T-helper 2 cell (primary cell): Measurements from ENCODE around the gene LRRC4C.
"Not testable (repeated sequence)": the region's sequence is repeated elsewhere in the genome, so short reads cannot be mapped to it uniquely, and the experiment has no call there.

ENCODE experiments used
- DNase-seq, 5 experiments: peaks; one replicate each; pipeline versions ENCODE4 v3.0.0 to v3.0.0-alpha.2; 2012 to 2022

The LRRC4C gene

GRCh38 chr11:41003339-41004282 is 455.8 kb downstream of the LRRC4C start:
- no peak for DNase-seq

DNA sequence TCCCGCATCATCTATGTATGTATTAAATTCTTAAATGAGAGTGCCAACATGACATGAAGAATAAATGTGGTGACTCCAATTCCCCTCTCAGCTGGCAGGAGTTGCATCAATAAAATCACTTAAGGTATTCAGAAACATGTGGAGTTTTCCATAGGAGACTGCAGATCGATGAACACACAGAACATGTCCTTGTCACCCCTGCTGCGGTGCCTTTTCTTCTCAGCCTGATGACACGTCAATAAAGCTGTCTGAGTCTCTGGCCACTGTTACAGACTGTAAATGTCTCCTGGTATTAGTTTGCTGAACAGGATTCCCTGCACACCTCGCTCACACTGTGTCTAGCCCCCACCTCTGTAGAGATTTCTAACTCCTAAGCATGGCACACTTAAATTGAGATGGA is 460.5 kb downstream of the LRRC4C start:
- no peak for DNase-seq

GRCh38 chr11:40987776-40988435 is 471.5 kb downstream of the LRRC4C start:
- DNase-seq = no peak

DNA sequence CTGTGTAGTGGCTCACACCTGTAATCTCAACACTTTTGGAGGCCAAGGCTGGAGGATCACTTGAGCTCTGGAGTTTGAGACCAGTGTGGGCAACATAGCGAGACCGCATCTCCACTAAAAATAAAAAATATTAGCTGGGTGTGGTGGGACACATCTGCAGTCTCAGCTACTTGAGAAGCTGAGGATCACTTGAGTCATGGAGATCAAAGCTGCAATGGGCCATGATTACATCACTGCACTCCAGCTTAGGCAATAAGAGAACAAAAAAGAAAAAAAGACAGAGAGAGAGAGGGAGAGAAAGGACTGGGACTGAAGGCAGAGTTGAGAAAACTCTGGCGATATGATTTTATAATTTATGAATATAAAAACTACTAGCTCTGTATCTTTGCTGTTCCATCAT is 473.1 kb downstream of the LRRC4C start:
- no peak for DNase-seq

- no peak for DNase-seq
These were observed 484.4 kb downstream of the LRRC4C start for GRCh38 chr11:40975076-40975475.

DNA sequence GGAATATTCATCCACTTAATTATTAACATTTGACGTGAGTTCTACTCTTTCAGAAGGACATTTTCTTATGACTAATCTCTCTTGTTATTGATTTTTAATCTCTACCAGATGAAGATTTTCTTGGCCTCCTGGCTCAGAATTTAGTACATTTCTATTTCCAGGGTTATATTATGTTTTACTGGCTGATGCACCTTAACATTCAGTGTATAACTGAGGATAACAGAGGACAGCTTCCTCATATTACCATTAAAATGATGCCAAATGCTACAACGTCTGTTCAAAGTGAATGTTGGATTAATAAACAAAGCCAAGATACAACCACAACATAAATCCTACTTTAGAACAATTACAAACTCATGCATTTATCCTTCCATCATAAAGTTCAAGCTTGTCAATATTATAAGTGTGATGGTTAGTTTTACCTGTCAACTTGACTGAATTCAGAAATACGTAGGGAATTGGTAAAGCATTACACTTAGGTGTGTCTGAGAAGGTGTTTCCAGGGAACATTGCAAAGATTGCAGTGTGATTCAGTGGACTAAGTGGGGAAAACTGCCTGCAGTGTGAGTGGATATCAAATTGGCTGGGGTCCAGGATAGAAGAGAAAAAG is 485.2 kb downstream of the LRRC4C start:
- DNase-seq = no peak

GRCh38 chr11:40958707-40959106 is 500.7 kb downstream of the LRRC4C start:
- no peak for DNase-seq

GRCh38 chr11:40952479-40952878 is 507.0 kb downstream of the LRRC4C start:
- no peak for DNase-seq

GRCh38 chr11:40938002-40938401 is 521.5 kb downstream of the LRRC4C start:
- no peak for DNase-seq

DNA sequence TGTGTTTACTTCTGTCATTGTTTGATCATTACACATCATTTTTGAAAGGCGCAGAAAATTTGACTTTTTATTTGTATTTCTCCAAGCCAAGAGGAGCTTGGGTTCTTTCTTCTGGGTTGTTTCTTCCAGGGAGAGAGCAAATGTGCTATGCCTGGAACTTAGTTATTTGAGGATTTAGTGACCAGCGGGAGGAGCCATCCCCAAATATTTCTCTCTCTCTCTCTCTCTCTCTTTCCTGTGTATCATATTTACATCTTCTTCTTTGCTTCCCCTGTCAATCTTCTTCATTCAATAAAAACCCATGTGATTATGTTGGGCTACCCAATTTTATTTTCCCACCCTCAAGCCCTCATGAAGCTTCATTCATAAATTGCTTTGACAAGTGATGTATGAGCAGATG is 534.5 kb downstream of the LRRC4C start:
- DNase-seq = no peak

- no peak for DNase-seq
These were observed 538.2 kb downstream of the LRRC4C start for GRCh38 chr11:40921246-40921645.

- DNase-seq = not testable (repeated sequence)
These were observed 548.7 kb downstream of the LRRC4C start for GRCh38 chr11:40910774-40911173.

GRCh38 chr11:40894501-40894900 is 565.0 kb downstream of the LRRC4C start:
- DNase-seq = no peak

- no peak for DNase-seq
These were observed 574.0 kb downstream of the LRRC4C start for GRCh38 chr11:40885250-40885954.

DNA sequence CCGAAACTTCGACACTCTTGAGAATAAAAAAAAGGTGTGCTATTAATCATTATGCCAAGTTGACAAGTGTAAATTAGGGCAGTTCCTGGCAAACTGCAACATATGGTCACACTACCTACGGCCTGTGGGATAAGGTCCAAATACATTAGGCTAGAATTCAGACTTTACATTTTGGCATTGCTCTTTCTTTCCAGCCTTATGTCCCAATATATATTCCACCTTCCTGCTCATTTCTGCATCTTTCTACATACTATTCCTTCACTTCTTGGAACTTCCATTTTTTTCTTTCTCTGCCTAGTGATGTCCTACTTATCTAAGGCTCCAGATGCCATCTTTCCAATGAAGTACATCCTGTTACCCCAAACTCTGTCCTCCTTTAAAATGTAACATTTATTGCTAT is 577.2 kb downstream of the LRRC4C start:
- no peak for DNase-seq

- no peak for DNase-seq
These were observed 579.5 kb downstream of the LRRC4C start for GRCh38 chr11:40879911-40880310.

GRCh38 chr11:40877981-40878380 is 581.5 kb downstream of the LRRC4C start:
- no peak for DNase-seq

GRCh38 chr11:40877256-40877655 is 582.2 kb downstream of the LRRC4C start:
- no peak for DNase-seq

DNA sequence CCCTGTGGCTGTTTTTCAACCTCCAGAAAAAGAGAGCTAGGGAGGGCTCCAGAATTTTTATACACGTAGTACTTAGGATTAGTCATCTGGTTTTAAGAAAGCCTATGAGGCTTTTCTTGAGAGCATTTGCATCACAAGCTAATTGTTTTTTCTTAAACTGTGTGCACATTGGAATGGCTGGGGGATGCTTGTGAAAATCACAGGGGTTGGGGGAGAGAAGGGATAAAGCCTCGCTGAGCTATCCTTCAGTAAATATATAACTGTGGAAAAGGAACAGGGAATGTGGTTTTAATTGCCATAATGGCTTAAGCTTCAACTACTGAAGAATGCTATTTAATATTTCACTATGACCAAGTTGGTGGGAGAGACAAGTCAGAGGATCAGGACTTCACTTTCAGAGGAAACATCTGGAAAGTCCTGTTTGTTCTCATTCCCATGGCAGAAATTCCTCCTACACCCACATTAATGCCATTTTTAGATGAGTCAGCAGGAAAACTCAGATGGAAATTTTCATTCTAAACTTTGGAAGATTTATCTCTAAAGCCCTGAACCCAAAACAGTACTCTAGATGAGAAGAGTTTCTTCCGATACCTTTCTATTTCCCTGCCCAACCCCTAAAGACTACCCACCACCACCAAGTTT is 591.3 kb downstream of the LRRC4C start:
- DNase-seq = no peak

DNA sequence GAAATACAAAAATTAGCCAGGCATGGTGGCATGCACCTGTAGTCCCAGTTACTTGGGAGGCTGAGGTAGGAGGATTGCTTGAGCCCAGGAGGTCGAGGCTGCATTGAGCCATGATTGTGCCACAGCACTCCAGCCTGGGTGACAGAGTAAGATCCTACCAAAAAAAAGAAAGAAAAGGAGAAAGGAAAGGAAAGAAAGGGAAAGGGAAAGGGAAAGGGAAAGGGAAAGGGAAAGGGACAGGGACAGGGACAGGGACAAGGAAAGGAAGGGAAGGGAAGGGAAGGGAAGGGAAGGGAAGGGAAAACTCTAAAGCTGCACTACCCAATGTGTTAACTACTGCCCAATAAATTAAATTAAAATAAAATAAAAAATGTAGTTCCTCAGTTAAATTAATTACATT is 601.7 kb downstream of the LRRC4C start:
- DNase-seq = not testable (repeated sequence)

DNA sequence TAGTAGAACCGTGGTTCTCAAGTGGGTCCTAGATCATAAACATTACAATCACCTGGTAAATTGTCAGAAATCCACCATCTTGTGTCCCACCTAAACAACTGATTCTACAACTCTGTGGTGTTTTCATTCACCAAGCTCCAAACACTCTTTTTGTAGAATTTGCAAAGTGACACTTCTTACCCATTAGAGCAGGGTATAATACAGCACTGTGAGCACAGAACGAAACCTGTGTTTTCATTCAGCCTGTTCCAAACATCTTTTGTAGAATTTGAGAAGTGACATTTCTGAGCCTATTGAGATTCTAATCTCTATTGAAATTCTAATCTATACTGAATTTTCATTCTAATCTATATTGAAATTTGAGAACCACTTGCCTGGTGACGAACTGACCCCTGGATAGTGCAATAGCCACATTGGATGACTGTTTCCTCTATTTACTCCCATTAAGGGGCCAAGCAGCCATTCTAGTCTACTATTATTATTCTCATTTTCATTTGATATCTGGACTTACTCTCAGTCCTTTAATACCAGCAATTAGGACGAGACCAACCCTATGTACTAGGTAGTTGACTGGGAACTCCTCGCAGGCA is 616.6 kb downstream of the LRRC4C start:
- no peak for DNase-seq

DNA sequence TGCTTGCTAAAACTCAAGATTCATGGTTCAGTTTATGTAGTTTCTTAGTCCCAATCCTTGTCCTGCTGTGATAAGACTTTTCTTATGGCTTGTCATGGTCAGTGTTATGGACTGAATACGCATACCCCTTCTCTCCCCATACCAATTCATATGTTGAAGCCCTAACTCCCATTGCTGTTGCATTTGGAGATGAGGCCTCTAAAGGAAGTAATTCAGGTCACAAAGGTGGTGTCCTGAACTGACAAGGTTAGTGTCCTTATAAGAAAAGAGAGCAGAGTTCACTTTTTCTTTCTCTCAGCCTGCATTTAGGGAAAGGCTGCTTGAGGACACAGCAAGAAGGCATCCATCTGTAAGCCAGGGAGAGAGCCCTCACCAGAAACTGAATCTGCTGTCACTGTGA is 618.2 kb downstream of the LRRC4C start:
- DNase-seq = no peak
